GM23338 (cell line): ENCODE measurements around the gene SOX12. TPM values are rescaled to one million over a fixed set of nuclear protein-coding genes. Genes with fewer than 3 reads are reported as not detected.

Source experiments
- ATAC-seq: fragments of 200-7000 bp; cut with Tn5 transposase; 3 replicates; pipeline ENCODE4 v1.9.1; 2020
- DNase-seq: peaks from one replicate; pipeline ENCODE4 v3.0.0-alpha.2; 2015; ENCODE audit warnings: low spot score
- H2AFZ ChIP-seq: fragments of 200-600 bp; sonication (generic); 2 replicates; pipeline ENCODE4 v1.8.0; 2016; ENCODE audit warnings: antibody characterized with exemption, mild to moderate bottlenecking, moderate library complexity
- H3F3A ChIP-seq: fragments of 200-600 bp; sonication (generic); replicated peaks from 2 replicates; pipeline ENCODE4 v1.8.0; 2017; ENCODE audit warnings: antibody characterized with exemption, mixed run types, low read depth
- H3K27ac ChIP-seq: fragments of 200-600 bp; sonication (generic); 2 replicates; pipeline ENCODE4 v1.6.1; 2016; ENCODE audit warnings: low read depth
- H3K27me3 ChIP-seq: fragments of 200-600 bp; sonication (generic); 2 replicates; pipeline ENCODE4 v1.8.0; 2016; ENCODE audit warnings: mild to moderate bottlenecking, mixed run types, moderate library complexity; ENCODE audit not compliant: insufficient read depth
- H3K36me3 ChIP-seq: fragments of 200-600 bp; sonication (generic); 2 replicates; pipeline ENCODE4 v1.8.0; 2016; ENCODE audit warnings: mild to moderate bottlenecking; ENCODE audit not compliant: insufficient read depth
- H3K4me1 ChIP-seq: fragments of 200-600 bp; sonication (generic); 2 replicates; pipeline ENCODE4 v1.8.0; 2016; ENCODE audit warnings: mild to moderate bottlenecking, moderate library complexity; ENCODE audit not compliant: insufficient read depth
- H3K4me2 ChIP-seq: fragments of 200-600 bp; sonication (generic); 2 replicates; pipeline ENCODE4 v1.7.1; 2017; ENCODE audit warnings: mixed run types
- H3K4me3 ChIP-seq: fragments of 200-600 bp; sonication (generic); 2 replicates; pipeline ENCODE4 v1.6.1; 2016; ENCODE audit warnings: mixed run types
- H3K79me2 ChIP-seq: fragments of 200-600 bp; sonication (generic); replicated peaks from 2 replicates; pipeline ENCODE4 v1.8.0; 2017; ENCODE audit warnings: mild to moderate bottlenecking; ENCODE audit not compliant: insufficient read depth
- H3K9me2 ChIP-seq: fragments of 200-600 bp; sonication (generic); 2 replicates; pipeline ENCODE4 v1.8.0; 2017; ENCODE audit not compliant: insufficient read depth
- H4K20me1 ChIP-seq: fragments of 200-600 bp; sonication (generic); replicated peaks from 2 replicates; pipeline ENCODE4 v1.8.0; 2017; ENCODE audit warnings: mild to moderate bottlenecking; ENCODE audit not compliant: insufficient read depth
- H3K27ac Mint-ChIP-seq: 2 replicates; pipeline ENCODE4 v1.8.0; 2020; ENCODE audit warnings: inconsistent platforms, mild to moderate bottlenecking, moderate library complexity, mixed read lengths
- H3K27me3 Mint-ChIP-seq: 3 replicates; pipeline ENCODE4 v1.8.0; 2022; ENCODE audit warnings: low read depth, mild to moderate bottlenecking, moderate library complexity, mixed read lengths, inconsistent platforms; ENCODE audit not compliant: insufficient read depth, poor library complexity
- H3K36me3 Mint-ChIP-seq: 3 replicates; pipeline ENCODE4 v1.8.0; 2021; ENCODE audit warnings: low read depth, mild to moderate bottlenecking, inconsistent platforms, moderate library complexity, mixed read lengths
- H3K4me1 Mint-ChIP-seq: 3 replicates; pipeline ENCODE4 v1.8.0; 2020; ENCODE audit warnings: mild to moderate bottlenecking, inconsistent platforms, mixed read lengths
- H3K4me3 Mint-ChIP-seq: 3 replicates; pipeline ENCODE4 v1.8.0; 2021; ENCODE audit warnings: moderate library complexity, mild to moderate bottlenecking, inconsistent platforms, mixed read lengths
- H3K9me3 Mint-ChIP-seq: 3 replicates; pipeline ENCODE4 v1.8.0; 2020; ENCODE audit warnings: moderate library complexity, mild to moderate bottlenecking, inconsistent platforms, mixed read lengths
- CREB1 ChIP-seq: fragments of 250-450 bp; sonication (Bioruptor Pico); IDR thresholded peaks from 2 replicates; pipeline ENCODE4 v1.5.0; 2020; ENCODE audit warnings: low read depth, mild to moderate bottlenecking, moderate library complexity
- CTCF ChIP-seq, 2 experiments: fragments of 200-600 bp in 1 of 2; sonication (generic) in 1 of 2; conservative IDR thresholded peaks; 2 replicates each; pipeline versions ENCODE4 v1.5.1 to v1.6.1; 2016 to 2017; ENCODE audit warnings: antibody characterized with exemption in 2 of 2, low read depth in 2 of 2, mild to moderate bottlenecking in 2 of 2, moderate library complexity in 1 of 2
- ETS1 ChIP-seq: IDR thresholded peaks from 2 replicates; pipeline ENCODE4 v1.6.1; 2016; ENCODE audit warnings: antibody characterized with exemption
- EZH2 ChIP-seq: fragments of 200-600 bp; sonication (generic); IDR thresholded peaks from one replicate; pipeline ENCODE4 v1.8.0; 2017; ENCODE audit warnings: antibody characterized with exemption, mild to moderate bottlenecking, low read depth; ENCODE audit not compliant: unreplicated experiment
- EZH2phosphoT487 ChIP-seq: fragments of 200-600 bp; sonication (generic); IDR thresholded peaks from one replicate; pipeline ENCODE4 v1.8.1; 2018; ENCODE audit warnings: antibody characterized with exemption; ENCODE audit not compliant: unreplicated experiment
- JUNB ChIP-seq: IDR thresholded peaks from one replicate; pipeline ENCODE4 v1.6.1; 2016; ENCODE audit warnings: antibody characterized with exemption; ENCODE audit not compliant: unreplicated experiment
- NANOG ChIP-seq: IDR thresholded peaks from 2 replicates; pipeline ENCODE4 v1.6.1; 2016; ENCODE audit warnings: antibody characterized with exemption, borderline replicate concordance
- POLR2AphosphoS5 ChIP-seq: IDR thresholded peaks from 2 replicates; pipeline ENCODE4 v1.6.1; 2016; ENCODE audit warnings: antibody characterized with exemption, low read depth
- REST ChIP-seq: IDR thresholded peaks from one replicate; pipeline ENCODE4 v1.6.1; 2018; ENCODE audit warnings: antibody characterized with exemption; ENCODE audit not compliant: unreplicated experiment
- STAT1 ChIP-seq: IDR thresholded peaks from one replicate; pipeline ENCODE4 v1.6.1; 2016; ENCODE audit warnings: antibody characterized with exemption; ENCODE audit not compliant: unreplicated experiment
- ZNF114 ChIP-seq: fragments of 250-450 bp; sonication (Bioruptor Pico); IDR thresholded peaks from 2 replicates; pipeline ENCODE4 v1.5.0; 2020; ENCODE audit warnings: mild to moderate bottlenecking, moderate library complexity
- ZNF331 ChIP-seq: fragments of 250-450 bp; sonication (Bioruptor Pico); IDR thresholded peaks from 2 replicates; pipeline ENCODE4 v1.5.0; 2020; ENCODE audit warnings: low read depth, mild to moderate bottlenecking, moderate library complexity
- ZNF462 ChIP-seq: fragments of 250-450 bp; sonication (Bioruptor Pico); IDR thresholded peaks from 2 replicates; pipeline ENCODE4 v1.5.0; 2020; ENCODE audit warnings: mild to moderate bottlenecking, moderate library complexity
- polyA plus RNA-seq: library from polyadenylated mRNA; unstranded; fragments of >200 nt; fragmentation: Nextera tagmentation; extraction: Ambion mirVana; gene quantifications from 2 replicates; pipeline ENCODE4 v1.2.1, GENCODE V29; 2016
- total RNA-seq: library from RNA; depleted of rRNA; stranded (reverse); fragments of >200 nt; shearing (Covaris generic); gene quantifications from 2 replicates; pipeline ENCODE4 v1.2.3, GENCODE V29; 2014

Gene SOX12
- total and polyA plus RNA-seq, 2 experiments from 2014 or later, result 14.1 to 32.0 TPM

- H3K36me3 Mint-ChIP-seq, result no peaks in the 10 kb centered on the region
- DNase-seq (no peak), ATAC-seq (no peak)
- Histone ChIP-seq H3K4me1 (no peaks in the 10 kb centered on the region; the same call in 1 of the 2 replicates), H2AFZ (no peak overlapping the region), H3K4me2 (no peak overlapping the region), H3K36me3 (no peaks in the 10 kb centered on the region), H3K27ac (no peak overlapping the region), H3K9me2 (no peaks in the 10 kb centered on the region), H3F3A (0 out of 2 replicates have a peak, but pooled peaks cover 3% of the 10 kb centered on the region), H3K79me2 (no peaks in the 10 kb centered on the region), H4K20me1 (no peaks in the 10 kb centered on the region), H3K4me3 (no peak overlapping the region), H3K27me3 (no peaks in the 10 kb centered on the region)
- no peak overlapping the region for H3K27ac Mint-ChIP-seq
- TF ChIP-seq CREB1, result no peak
- no peak for TF ChIP-seq EZH2
- TF ChIP-seq ETS1, result no peak
- no peak for TF ChIP-seq EZH2phosphoT487
- TF ChIP-seq CTCF (conservative IDR thresholded peaks at IDR 0.05; ENCODE audit: low read depth in 2 of 2), result no peak
- no peak for TF ChIP-seq STAT1
- TF ChIP-seq NANOG, result no peak
- TF ChIP-seq ZNF331, result no peak
- TF ChIP-seq POLR2AphosphoS5, result no peak
- TF ChIP-seq REST, result no peak
- no peak for TF ChIP-seq ZNF462 (CRISPR knock-in tag)
- TF ChIP-seq JUNB, result no peak
- TF ChIP-seq ZNF114 (CRISPR knock-in tag), result no peak
- peaks cover 17% of the 10 kb centered on the region for H3K4me1 Mint-ChIP-seq
- peaks cover 16% of the 10 kb centered on the region for H3K27me3 Mint-ChIP-seq
- no peaks in the 10 kb centered on the region for H3K9me3 Mint-ChIP-seq
- H3K4me3 Mint-ChIP-seq, result no peak overlapping the region
Measured at GRCh38 chr20:366719-367485, 41.5 kb downstream of the SOX12 start.
